Activated CD8-positive, alpha-beta memory T cell treated with anti-CD3 and anti-CD28 coated beads, Interleukin-2, amount 50 U/mL, for 24 hours (primary cell): Measurements from ENCODE around the gene MTX2.
A peak's percentile ranks its signal among the peaks of the same experiment; 100 is the strongest.

ENCODE experiments used
- DNase-seq: peaks from one replicate; pipeline ENCODE4 v3.0.0-alpha.2; 2020; ENCODE audit errors: extremely low read depth

MTX2 gene

GRCh38 chr2:176269319-176270099 lies at the start of gene MTX2:
Gene MTX2, plus strand, starts transcription at chr2:176269442. Its CDS starts 188 bp downstream, at chr2:176269630.
- peak; percentile 23 for DNase-seq

DNA sequence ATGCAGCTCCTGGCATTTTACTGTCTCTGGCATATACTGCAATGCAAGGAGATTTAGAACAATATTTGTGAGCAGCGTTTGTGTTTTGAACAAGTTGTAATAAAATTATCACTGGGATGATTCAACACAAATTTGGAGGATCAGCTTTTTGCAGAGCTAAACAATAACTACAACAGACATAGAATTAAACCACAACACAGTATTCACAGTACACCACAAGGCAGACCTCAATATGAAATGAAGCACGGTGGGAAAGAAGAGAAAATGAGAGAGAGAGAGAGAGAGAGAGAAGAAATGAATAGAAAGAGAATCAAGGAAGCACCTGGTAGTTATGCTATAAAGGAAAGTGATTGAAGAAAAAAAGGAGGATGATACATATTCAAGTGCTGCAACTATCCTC lies 41.4 kb upstream of the MTX2 start:
- no peak for DNase-seq

DNA sequence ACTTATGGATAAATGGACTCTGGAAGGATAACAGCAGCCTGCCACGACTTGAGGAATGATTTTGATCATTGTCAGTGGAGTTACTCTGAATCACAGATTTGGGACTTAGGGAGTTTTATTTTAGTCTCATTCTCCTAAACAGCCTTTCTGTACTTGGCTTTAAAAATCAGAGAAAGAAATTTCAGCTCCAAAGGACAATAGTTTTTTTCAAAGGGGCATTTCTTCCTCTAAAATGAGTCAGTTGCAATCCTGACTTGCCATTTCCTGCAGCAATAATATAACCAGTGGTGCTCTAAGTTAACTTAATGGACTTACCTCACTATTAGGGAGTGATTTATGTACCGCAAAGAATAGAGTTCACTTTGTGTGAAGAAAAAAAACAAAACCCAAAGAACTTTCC lies 35.1 kb upstream of the MTX2 start:
- no peak for DNase-seq

- DNase-seq, result no peak
Observed at GRCh38 chr2:176234940-176235339, 34.3 kb upstream of the MTX2 start.

GRCh38 chr2:176237456-176237855 lies 31.8 kb upstream of the MTX2 start:
- no peak for DNase-seq

GRCh38 chr2:176239031-176239430 lies 30.2 kb upstream of the MTX2 start:
- DNase-seq, result no peak

DNA sequence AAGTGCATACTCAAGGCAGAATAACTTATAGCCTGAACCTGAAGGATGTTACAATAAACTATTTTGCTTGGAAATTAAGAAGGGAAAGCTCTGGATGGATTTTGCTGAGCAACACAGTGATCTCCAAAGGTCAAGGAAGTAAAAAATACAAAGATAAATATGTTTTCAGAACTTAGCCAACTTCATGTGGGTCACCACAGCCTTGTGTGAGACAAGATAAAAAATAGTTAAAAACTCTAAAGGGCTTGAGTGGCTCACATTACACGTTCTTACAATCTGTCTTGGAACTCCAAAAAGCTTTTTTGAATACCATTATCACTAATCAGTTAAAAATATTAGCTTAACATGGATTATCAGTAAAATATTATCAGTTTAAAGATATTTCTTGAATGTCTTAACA lies 28.9 kb upstream of the MTX2 start:
- DNase-seq, result no peak

DNA sequence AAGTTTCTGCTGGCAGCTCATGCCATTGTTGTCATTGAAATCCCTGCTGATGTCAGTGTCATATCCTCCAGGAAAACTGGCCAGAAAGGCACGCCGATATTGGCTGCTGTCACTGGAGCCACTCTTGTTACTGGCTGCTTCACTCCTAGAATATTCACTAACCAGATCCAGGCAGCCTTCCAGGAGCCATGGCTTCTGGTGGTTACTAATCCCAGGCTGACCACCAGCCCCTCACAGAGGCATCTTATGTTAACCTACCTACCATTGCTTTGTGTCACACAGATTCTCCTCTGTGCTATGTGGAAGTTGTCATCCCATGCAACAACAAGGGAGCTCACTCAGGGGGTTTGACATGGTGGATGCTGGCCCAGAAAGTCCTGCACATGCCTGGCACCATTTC lies 27.0 kb upstream of the MTX2 start:
- DNase-seq, result no peak

DNA sequence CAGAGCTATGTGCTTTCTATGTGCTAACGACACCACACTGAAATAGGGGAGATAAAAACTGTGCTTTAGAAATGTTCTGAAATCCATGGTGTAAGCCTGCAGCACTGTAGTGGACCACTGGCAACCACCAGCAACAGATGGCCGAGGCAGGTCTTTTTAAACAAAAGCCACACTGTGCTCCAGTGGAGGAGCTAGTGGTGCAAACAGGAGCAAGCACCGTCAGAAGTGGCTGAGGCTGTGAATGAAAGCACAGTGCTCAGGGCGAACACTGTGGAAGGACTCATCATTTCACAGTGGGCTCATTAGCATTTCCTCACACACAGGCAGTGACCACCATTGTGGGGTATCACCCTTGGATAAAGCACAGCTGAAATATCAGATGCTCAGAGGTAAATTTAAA lies 22.9 kb upstream of the MTX2 start:
- DNase-seq, result no peak

DNA sequence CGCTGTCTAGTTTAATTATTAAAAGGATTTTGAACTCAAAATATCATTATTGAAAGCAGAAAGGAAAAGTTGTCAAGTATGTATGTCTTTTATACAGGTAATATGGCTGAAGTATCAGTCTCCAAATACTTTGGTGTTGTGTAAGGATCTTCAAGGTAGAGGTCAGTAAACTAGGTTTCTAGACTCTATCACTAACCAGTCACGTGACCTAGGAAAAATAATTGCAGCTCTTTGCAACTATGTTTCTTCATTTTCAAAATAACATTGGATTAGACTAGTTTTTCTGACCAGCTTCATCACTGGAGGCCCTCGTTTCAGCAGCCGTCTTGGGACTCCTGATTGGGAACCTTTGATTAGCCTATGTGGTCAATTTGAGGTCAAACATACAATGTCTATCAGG lies 21.4 kb upstream of the MTX2 start:
- DNase-seq, result no peak

DNA sequence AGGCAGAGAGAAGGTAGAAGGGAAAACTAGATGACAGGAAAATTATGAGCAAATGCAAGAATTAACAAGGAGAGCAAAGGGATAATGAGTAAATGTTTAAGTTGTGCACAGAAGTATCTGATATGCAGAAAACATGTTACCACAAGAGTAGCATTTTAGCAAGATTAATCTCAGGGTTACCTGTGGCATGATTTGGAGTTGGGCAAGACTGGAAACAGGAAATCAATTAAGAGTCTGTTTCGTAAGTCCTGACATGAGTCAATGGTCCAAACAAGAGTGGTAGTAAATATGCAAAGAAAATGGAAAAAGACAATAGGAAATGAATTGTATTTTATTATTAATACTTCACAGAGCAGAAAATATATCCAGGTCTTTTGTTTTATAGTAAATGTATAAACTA lies 17.3 kb upstream of the MTX2 start:
- DNase-seq, result no peak

DNA sequence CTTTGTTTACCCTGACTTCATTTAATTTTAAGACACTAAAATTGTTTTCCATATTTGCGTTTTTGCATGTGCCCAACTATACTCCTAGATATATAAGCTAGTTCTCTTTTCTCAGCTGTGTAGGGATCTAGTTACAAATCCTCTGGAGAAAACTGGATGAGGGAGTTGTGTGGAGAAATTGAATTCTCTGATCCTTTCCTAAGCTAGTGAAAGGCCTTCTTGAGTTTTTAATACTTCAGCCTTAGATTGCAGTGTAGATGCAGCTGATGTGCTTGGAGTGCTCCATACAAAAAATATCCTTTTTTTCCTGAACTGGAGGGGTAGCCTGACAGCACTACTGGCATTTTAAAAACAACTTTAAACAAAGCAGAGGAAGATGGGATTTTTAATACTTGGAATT lies 8.6 kb upstream of the MTX2 start:
- no peak for DNase-seq

- DNase-seq, result no peak
Observed at GRCh38 chr2:176261136-176261535, 8.1 kb upstream of the MTX2 start.

GRCh38 chr2:176268976-176269318 lies 295 bp upstream of the MTX2 start:
- no peak for DNase-seq

DNA sequence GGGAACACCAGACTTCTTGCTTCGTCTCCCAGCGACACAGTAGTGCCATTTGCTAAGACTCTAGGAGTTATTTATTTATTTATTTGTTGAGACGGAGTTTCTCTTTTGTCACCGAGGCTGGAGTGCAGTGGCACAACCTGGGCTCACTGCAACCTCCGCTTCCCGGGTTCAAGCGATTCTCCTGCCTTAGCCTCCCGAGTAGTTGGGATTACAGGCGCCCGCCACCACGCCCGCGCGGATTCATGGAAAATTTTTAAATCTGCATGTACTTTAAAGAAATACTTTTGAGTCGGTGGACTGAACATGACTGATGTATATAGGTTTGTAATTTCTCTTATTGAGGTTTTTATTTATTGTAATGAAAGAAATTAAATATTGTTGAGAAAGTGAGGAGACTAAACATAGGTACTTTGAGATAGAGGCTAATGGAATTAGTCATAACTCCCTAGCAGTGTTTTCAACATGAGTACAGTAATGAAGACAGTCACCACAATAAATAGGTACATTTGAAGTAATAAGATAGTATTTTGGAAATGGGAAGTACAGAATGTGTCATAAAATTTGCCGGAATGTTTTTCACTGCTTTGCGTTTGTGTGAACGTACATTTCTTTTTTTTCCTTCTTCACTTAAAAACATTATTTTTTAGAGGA lies 983 bp downstream of the MTX2 start:
- no peak for DNase-seq

DNA sequence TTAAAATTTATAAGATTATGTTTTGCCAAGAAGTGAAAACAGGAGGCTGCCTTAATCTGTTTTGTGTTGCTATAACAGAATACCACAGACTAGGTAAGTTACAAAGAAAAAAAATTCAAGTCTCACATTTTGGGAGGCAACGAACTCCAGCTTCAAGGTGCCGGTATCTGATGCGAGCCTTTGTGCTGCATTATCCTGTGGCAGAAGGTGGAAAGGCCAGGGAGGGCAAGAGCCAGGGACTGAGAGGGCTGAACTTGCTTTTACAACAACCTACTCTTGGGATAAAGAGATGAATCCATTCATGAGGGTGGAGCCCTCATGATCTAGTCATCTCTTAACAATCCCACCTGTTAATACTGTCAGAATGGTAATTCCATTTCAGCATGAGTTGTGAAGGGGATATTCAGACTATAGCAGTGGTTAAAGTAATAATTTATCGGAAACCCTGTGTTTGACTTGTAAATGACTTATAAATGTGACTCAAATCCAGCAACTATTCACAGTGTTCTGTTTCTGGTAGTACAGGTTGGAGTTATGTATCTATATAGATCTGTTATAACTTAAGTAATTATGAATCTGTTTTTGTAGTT lies 3.7 kb downstream of the MTX2 start:
- DNase-seq, result no peak

DNA sequence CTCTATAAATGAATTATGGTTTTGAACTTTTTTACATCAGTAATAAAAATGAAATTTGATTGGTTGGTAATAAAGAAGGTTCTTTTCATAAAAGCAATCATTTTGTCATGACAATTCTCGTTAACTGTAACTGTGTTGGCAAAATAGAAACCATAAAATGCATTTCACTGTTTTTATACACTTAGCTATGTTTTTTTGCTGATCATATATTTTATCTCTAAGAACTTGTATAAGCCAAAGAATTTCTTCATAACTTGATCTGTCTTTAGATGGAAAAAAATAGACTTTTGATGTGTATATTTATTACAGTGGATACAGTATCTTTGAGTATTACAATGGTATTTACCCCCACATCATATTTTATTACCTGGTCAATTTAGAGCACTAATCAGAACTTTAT lies 9.7 kb downstream of the MTX2 start:
- DNase-seq, result no peak

DNA sequence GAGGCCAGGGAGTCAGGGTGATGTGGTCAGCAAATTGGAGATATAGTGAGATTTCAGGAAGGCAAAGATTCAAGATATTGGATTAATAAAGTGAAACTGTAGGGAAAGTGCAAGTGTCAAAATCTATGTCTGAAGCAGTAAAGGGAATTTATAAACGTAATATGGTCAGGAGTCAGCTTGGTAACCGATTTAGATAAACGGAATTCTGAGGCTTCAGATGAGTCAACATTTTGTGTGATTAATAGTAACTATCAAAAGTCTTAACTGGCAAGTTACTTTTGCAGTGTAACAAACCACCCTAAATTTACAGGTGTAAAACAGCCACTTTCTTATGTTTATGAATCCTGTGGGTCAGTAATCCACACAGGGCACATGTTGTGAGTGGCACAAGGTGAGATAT lies 10.9 kb downstream of the MTX2 start:
- no peak for DNase-seq

DNA sequence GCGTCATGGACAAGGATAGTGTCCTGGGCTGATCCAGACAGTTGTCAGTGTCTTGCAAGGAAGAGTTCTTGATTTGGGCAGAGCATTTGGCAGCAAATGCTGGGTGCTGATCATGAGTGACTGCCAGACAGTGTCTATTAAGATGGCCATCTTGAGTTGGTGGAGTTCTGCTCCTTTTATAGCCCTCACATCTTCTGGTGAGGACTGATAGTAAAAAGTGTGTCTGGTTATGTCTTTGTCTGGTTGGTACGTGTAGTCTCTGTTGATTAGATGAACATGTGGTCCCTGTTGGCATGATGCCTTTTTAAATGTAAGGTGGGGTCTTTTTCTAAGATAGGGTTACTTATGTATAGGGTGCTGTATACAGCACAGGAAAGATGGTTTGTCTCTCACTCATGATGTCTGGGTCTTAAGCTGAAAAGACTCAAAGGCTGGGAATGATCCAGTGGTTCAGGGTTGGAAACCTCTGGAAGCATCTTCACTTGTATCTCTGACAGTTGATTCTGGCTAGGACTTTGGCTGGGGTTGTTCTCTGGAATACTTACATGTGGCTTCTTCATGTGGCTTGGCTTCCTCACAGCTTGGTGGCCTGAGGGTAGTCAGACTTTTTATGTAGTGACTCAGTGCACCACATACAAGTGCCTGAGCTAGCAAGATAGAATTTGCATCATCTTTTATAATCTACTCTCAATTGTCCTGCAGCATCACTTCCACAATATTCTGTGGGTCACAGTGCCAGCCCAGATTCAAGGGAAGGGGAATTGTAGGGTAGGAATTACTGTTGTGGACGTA lies 11.8 kb downstream of the MTX2 start:
- DNase-seq, result no peak

DNA sequence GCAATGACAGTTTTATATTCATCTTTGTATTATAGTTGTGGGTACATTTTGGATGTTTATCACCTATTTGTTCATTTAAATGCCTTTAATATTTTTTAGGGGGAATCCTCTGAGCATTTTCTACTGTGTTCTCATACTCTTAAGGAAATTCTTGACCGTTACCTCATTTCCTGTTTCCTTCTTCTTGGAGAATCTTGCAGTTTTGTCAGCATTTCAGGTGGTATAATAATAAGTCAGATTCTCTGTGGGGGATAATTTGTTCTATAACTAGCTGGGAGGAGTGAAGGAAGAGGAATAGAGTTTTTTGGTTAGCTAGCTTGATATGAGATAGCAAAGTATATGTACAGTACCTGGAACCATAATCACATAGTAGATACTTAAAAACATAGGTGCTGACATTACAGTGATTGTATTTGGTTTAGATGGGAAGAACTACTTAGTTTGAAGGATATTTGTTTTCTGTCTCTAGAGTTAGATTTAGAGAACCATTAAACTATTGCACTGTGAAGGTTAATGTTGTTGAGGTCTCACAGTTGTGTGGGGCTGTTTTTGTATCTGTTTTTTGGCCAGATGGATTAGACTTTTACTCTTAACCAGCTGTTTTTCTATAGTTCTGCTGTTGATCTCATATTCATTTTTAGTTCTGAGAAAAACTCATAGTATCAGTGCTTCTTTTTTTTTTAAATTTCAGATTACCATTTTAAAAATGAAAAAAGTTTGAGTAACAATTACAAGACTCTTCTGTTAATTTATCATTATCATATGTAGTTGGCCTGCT lies 14.2 kb downstream of the MTX2 start:
- no peak for DNase-seq

GRCh38 chr2:176284461-176285049 lies 15.3 kb downstream of the MTX2 start:
- no peak for DNase-seq
